HG03575 (cell line): ENCODE data around the gene ARMH1.
"Not testable (repeated sequence)": the region's sequence is repeated elsewhere in the genome, so short reads cannot be mapped to it uniquely, and the experiment has no call there.

Source experiments
- ATAC-seq: cut with Tn5 transposase; IDR thresholded peaks from one replicate; pipeline ENCODE4 v1.9.1; 2021; ENCODE audit not compliant: unreplicated experiment, insufficient number of reproducible peaks, low FRiP score; ENCODE audit errors: extremely low read depth

ARMH1 gene

GRCh38 chr1:44684525-44684924 is 10.0 kb downstream of the ARMH1 start:
- ATAC-seq, result peak; percentile 44

DNA sequence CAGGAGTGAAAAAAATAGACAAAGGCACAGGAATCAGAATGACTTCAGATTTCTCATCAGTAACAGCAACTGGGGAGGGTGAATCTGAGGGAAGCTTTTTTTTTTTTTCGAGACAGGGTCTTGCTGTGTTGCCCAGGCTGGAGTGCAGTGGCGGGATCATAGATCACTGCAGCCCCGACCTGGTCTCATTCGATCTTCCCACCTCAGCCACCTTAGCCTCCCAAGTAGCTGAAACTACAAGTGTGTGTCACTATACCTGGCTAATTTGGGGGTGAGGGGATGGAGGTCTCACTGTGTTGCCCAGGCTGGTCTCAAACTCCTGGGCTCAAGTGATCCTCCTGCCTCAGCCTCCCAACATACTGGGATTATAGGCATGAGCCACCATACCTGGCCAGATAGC is 10.7 kb downstream of the ARMH1 start:
- ATAC-seq, result no peak

- ATAC-seq, result no peak
Observed at GRCh38 chr1:44685881-44686280, 11.4 kb downstream of the ARMH1 start.

DNA sequence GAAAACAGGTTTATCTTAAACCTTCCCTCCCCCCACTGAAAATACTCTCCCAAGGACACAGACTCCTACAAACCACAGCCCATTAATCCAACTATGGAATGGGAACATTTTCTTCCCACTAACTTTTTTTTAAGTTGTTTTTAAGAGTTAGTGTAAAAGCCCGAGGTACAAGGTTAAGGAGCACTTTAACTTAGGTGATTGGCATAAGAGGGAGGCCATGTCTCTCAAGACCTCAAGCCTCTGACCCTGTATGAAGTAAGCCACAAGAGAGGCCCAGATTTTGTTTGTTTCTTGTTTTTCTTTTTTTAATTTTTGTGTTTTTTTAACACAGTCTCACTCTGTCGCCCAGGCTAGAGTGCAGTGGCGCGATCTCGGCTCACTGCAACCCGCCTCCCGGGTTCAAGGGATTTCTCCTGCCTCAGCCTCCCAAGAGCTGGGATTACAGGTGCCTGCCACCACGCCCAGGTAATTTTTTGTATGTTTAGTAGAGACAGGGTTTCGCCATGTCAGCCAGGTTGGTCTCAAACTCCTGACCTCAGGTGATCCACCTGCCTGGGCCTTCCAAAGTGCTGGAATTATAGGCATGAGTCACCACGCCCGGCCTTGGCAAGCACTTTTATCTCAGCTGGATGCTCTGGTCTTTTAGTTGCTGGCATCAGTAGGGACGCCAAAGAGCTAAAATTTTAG is 14.4 kb downstream of the ARMH1 start:
- no peak for ATAC-seq

GRCh38 chr1:44689447-44689765 is 14.9 kb downstream of the ARMH1 start:
- ATAC-seq, result no peak

DNA sequence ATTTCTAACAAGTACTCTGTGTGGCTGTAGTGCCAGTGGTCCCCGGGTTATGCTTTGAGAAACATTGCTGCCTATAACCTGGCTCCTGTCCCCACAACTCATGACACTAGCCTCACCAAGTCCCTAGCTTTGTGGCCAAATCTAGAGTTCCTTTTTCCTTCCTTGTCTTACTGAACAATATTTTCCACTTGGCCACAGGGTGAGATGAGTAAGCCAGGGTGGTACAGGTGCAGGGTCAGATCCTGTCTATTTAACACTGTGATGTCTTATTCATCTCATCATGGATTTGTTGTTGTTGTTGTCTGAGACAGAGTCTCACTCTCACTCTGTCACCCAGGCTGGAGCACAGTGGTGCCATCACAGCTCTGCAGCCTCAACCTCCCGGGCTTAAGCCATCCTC is 18.6 kb downstream of the ARMH1 start:
- ATAC-seq, result no peak

DNA sequence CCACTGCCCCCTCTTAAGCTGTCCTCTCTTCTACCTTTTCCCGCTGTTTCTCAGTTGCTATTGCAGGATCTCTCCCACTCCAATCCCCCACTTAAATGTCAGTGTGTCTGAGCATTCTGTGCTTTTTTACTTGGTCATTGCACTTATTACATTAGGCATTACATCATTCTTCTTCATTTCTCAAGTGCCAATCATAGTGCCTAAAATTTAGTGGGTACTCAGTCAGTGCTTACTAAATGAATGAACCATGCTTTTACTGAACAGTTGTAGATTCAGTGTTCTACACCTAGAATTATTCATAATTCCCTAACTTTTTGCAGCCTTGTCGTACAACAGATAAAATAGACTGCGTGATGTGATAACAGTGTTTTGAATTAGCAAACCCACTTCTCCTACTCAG is 19.4 kb downstream of the ARMH1 start:
- ATAC-seq, result no peak

- no peak for ATAC-seq
Observed at GRCh38 chr1:44694863-44695478, 20.5 kb downstream of the ARMH1 start.

DNA sequence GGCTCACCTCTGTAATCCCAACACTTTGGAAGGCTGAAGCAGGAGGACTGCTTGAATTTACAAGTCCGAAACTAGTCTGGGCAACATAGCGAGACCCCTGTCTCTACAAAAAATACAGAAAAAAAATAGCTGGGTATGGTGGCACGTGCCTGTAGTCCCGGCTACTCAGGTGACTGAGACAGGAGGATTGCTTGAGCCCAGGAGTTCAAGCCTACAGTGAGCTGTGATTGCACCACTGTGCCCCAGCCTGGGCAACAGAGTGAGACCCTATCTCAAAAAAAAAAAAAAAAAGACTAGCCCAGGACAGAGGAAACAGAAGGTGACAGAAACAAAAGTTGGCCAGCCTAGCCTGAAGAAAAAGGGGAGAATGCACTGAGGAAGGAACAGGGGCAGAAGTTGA is 21.2 kb downstream of the ARMH1 start:
- ATAC-seq, result no peak

DNA sequence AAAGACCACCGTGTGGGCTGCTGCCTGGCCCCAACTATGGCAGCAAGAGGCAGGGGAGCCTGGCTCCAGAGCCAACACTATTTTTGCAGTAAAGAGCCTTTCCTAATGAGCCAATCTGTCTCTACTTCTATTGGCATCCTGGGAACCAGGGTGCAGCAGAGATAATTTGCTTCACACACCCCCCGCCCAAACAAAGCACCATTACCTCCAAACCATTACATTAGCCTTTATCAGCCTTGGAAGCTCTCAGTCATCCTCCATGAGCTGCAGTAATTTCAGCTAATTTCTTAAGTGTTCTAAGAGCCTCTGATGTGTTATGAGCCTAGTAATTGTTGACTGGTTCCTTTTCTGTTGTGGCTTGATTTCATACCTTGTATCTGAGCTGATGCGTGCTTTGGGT is 21.6 kb downstream of the ARMH1 start:
- ATAC-seq, result no peak

- ATAC-seq, result no peak
Observed at GRCh38 chr1:44696789-44697345, 22.4 kb downstream of the ARMH1 start.

DNA sequence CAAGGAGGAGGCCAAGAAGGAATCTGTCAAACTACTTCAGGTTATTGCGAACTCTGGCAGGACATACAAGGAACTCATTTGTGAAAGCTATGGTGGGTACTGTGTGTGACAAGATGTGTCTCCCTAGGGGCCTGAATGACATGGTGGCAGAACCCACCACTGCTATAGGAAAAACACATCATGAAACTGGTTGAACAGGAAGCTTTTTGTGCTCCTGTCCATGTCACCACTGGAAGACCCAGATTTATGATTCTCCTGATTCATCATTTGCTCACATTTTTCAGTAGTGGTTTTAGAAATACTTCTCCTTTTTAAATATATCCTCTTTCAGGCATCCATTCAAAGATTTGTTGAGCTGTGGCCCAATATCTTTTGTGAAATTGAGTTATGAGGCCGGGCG is 23.6 kb downstream of the ARMH1 start:
- no peak for ATAC-seq

DNA sequence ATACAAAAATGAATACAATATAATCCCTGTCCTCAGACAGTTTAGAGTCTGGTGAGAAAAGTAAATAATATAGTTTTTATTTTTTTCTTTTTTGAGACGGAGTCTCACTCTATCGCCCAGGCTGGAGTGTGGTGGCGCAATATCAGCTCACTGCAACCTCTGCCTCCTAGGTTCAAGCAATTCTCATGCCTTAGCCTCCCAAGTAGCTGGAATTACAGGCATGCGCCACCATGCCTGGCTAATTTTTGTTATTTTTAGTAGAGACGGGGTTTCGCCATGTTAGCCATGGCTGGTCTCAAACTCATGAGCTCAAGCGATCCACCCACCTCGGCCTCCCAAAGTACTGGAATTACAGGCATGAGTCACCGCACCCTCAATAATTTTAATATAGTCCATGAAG is 24.9 kb downstream of the ARMH1 start:
- ATAC-seq, result not testable (repeated sequence)

DNA sequence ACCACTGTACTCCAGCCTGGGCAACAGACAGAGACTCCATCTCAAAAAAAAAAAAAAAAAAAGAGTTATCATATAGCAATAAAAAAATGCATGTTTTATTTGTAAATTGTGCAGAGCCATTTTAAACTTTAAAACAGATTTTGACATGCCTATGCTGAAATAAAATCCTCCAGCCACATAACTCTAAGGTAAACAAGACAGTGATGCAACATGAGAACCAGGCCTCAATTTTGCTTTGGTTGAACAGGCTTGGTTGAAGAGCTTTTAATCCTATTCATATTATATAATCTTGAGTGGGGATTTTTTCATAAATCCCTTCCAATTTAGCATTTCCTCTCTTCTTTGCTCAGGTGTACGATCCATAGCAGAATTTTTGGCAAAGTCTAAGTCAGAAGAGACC is 26.1 kb downstream of the ARMH1 start:
- ATAC-seq, result no peak

DNA sequence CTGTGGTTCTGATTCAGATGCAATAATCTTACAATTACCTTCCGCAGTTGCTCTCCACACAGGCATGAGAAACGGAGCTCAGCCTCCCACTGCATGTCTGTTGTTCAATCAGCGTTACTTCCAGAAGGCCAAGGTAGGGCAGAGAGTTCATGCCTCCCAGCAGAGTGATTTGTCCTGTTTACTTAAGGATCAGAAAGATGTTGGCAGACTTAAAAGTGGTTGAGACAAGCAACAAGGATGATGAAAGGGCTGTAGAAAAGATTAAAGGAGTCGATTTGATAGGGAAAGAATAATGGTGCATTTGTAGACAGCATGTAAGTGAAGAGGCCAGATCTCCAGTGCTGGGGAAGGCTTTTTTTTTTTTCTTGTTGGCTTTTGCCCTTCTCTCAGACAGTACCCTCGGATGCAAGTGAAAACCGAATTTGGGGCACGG is 26.6 kb downstream of the ARMH1 start:
- ATAC-seq, result no peak

- ATAC-seq, result no peak
Observed at GRCh38 chr1:44705470-44705869, 31.0 kb downstream of the ARMH1 start.

- no peak for ATAC-seq
Observed at GRCh38 chr1:44705938-44706337, 31.4 kb downstream of the ARMH1 start.

DNA sequence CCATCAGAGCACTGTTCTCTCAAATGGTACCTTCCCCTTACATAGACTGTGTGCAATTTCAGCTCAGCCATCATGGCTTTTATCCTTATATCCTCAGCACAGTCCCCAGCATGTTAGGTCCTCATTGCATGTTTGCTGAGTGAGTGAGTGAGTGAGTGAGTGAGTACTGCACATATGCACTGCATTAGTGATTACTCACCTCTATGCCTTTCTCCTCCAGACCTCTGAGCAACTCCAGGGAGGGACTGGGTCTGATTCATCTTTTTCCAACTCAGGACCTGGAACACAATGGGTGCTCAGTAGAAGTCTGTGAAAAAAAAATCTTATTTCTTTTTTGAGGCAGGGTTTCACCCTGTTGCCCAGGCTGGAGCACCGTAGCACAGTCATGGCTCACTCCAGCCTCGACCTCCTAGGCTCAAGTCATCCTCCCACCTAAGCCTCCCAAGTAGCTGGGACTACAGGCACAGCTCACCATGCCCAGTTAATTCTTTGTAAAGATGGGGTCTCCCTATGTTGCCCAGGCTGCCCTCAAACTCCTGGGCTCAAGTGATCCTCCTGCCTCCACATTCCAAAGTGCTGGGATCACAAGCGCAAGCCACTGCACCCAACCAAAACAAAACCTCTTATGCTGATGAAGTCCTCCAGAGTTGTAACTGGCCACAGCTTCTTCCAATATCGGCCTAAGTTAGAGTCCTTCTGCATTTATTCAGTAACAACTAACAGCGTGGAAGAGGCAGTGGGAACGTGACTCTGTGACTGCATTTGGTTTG is 32.8 kb downstream of the ARMH1 start:
- no peak for ATAC-seq

DNA sequence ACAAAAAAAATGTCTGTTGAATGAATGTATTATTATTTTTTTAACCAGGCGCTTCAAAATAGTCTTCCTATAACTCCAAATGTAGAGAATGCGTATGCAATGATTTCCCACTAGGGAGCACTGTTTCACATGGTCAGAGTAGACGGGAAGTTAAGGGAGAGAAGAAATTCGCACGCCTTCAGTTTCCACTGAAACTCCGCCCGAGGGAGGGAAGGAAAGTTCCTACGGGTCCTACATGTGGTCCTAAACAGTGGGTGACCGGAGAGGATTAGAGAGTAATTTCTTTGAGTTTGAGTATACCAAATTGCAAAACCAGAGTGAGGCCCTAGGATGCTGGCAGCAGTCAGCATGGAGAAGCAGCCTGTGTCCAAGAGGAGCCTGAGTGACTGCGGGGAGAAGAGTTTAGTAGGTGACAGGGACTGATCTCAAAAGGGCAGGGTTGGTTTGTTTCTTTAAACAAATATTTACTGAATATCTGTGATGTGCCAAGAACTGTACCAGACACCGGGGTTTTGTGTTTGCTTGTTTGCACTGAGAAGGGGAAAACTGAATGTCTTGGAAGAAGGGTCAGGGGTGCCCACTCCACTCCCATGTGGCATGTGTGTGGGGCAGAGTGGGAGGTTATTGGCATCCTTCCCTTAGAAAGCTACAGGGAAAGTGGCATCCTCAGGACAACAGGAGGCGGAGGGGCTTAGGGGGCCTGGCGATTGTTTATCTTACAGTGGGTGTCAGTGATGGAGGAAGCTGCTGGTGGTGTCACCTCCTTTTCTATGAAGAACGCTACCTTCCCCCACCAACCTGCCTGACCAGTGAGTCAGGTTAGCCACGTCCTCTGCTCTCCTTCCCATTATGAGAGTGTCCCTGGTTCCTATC is 33.7 kb downstream of the ARMH1 start:
- no peak for ATAC-seq
